ENCODE measurements around the gene ETHE1.

DNA sequence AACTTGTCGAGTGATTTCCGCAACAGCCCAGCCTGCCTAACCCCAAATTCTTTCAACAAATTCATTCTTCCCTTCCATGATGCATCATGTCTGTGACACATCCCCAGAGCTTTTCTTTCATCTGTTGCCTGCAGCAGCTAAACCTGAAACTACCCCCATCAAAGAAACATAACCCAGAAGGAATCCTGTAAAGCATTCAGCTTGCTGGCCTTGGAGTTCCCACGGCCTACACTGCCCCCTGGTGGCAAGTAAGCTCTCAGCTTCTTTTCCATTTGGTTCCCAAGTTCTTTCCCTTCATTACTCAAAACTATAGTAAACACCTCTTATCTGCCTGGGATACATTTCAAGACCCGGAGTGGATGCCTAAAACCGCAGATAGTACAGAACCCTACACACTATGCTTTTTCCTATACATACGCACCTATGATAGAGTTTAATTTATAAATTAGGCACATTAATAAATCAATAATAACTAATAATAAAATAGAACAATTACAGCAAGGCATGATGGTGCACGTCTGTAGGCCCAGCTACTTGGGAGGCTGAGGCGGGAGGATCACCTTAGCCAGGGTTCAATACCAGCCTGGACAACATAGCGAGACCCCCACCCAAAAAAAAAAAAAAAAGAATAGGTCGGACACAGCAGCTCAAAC, 7.4 kb downstream of the ETHE1 start:
- TF ChIP-seq GATA2 (IDR thresholded peaks at IDR 0.05; ENCODE audit: low read depth, low read length): no peak
- TF ChIP-seq GATA3 (IDR thresholded peaks at IDR 0.05; ENCODE audit: low read depth, low read length): no peak

Data from SH-SY5Y (cell line).